Measurements from ENCODE around the gene TRAK1. TPM values are rescaled to one million over a fixed set of nuclear protein-coding genes. Genes with fewer than 3 reads are reported as not detected.

Gene TRAK1
- polyA plus RNA-seq, 12 donors: 59.8 to 133 (median 89.3) TPM; not detected in 1

DNA sequence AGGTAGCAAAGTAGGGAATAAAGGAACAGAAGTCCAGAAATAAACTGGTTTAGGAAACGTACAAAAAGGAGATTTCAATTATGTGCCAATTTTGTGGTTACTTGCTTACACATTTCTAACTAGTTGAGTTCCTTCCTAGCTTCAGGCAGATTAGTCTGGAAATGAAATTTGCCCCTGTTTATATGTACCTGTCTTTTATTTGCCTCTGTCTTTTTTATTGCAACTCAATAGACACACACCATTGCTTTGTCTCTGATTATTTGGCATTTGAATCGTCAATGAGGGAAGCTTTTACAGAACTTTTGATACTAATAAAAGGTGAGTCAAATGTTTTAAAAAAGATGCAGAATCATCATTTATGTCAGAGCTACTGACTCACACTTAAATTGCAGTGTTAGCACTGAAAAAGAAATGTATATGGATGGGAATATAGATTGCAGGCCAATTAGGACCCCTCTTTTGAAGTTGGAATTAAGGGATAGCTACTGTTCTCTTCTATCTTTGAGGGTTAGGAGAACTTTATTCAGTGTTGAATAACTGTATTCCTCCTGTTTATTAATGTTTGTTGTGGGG is 60.5 kb downstream of the TRAK1 start:
- DNase-seq: no peak

- no peak for DNase-seq
These were observed 61.0 kb downstream of the TRAK1 start for GRCh38 chr3:42152193-42152592.

DNA sequence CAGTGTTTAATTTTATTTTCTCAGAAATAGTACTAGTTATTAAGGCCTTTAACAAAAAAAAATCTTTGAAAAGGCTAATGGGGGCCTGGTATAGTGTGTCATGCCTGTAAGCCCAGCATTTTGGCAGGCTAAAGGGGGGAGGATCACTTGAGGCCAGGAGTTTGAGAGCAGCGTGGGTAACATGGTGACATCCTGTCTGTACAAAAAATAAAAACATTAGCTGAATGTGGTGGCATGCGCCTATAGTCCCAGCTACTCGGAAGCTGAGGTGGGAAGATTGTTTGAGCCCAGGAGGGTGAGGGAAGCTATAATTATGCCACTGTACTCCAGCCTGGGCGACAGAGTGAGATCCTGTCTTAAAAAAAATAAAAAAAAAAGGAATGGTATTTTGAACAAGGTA is 61.9 kb downstream of the TRAK1 start:
- DNase-seq: no peak

GRCh38 chr3:42157540-42158538 is 66.7 kb downstream of the TRAK1 start:
- DNase-seq: peak; percentile 34

DNA sequence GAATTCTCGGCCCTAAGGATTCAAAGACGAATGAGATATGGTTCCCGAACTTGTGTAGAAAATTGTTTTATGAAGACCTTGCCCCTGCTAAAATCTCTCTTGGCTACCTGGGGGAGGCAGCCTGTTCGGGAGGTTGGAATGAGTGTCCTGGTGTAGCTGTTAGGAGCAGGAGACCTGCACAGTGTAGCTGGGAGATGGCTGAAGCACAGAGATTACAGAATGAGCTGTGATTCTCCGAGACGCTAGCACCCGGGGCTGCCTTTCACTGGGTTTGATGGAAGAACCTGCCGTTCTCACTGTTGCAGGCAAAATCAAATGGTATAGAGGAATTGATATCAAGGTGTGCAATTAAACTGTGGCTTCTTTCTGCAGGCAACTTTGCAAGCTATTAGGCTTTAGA is 68.0 kb downstream of the TRAK1 start:
- no peak for DNase-seq

- no peak for DNase-seq
These were observed 68.7 kb downstream of the TRAK1 start for GRCh38 chr3:42159706-42160472.

DNA sequence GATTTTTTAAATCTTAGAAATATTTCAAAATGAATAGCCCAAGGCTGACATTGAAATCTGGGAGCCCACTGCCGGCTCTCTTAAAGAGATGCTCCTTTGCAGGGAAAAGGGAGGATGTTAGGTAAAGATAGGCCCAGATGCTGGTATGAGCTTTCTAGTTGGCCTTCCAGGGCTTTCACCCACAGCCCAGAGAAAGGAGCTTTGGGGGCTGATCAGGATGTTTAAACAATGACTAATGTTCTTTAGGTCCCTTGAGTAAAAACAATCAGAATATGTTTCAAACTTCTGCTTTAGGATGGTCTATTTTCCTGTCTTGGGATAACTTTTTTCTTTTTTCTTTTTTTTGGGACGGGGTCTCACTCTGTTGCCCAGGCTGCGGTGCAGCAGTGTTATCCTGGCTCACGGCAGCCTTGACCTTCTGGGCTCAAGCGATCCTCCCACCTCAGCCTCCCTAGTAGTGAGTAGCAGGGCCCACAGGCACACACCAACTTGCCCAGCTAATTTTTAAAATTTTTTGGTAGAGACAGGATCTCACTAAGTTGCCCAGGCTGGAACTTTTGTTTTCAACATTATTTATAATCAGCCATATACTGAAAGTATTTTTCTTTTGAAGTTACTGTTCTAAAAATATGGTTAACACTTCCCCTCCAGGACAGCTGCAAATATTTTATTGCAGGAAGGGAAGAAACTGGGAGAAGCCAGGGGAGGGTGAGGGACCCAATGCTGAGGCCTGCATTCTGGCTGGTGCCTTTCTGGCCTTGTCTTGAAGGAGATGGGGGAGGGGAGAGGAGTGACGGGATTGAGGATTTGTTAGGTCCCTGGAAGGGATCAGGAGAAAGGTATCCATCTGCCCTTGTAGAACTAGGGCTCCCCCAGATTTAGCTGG is 70.1 kb downstream of the TRAK1 start:
- no peak for DNase-seq

DNA sequence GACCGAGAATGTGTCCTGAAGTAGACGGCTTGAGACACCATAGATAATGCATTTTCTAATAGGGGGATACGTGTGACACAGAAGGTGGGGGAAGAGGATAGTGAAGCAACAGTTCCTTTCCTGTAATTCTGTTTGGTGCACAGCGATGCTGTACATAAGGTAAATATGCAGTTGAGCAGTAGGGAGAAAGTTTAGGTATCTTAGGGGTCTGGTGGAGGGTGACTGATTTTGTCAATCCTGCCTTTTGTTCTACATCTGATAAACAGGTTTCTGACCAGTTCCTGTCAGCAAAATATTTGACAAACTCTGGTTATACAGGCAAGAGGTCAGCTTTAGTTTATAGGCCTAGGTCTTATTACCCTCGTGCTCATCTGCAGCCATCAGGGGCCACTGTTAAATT is 71.3 kb downstream of the TRAK1 start:
- DNase-seq: no peak

GRCh38 chr3:42163622-42164244 is 72.6 kb downstream of the TRAK1 start:
- DNase-seq: no peak

- DNase-seq: no peak
These were observed 73.5 kb downstream of the TRAK1 start for GRCh38 chr3:42164656-42165055.

- no peak for DNase-seq
These were observed 74.1 kb downstream of the TRAK1 start for GRCh38 chr3:42165211-42165610.

DNA sequence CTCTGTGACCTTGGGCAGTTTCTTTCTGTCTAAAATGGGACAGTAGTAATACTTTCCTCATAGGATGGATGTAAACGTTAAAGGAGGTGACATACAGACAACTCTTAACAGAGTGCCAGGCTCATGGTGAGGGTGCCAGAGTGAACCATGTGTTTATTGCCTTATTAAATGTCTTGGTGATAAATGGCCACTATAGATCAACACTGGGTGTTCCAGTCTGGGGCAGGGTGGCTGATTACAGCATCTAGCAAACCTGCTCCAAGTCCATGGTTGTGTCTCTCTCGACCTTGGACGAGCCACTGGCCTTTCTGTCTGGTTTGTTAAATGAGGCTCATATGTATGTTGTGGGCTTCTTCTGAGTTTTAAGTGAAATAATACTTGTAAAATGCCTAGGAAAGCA is 75.1 kb downstream of the TRAK1 start:
- DNase-seq: no peak

- no peak for DNase-seq
These were observed 75.6 kb downstream of the TRAK1 start for GRCh38 chr3:42166662-42167300.

- no peak for DNase-seq
These were observed 78.5 kb downstream of the TRAK1 start for GRCh38 chr3:42169579-42170120.

- no peak for DNase-seq
These were observed 81.0 kb downstream of the TRAK1 start for GRCh38 chr3:42172047-42172654.

GRCh38 chr3:42173307-42173706 is 82.2 kb downstream of the TRAK1 start:
- DNase-seq: no peak

DNA sequence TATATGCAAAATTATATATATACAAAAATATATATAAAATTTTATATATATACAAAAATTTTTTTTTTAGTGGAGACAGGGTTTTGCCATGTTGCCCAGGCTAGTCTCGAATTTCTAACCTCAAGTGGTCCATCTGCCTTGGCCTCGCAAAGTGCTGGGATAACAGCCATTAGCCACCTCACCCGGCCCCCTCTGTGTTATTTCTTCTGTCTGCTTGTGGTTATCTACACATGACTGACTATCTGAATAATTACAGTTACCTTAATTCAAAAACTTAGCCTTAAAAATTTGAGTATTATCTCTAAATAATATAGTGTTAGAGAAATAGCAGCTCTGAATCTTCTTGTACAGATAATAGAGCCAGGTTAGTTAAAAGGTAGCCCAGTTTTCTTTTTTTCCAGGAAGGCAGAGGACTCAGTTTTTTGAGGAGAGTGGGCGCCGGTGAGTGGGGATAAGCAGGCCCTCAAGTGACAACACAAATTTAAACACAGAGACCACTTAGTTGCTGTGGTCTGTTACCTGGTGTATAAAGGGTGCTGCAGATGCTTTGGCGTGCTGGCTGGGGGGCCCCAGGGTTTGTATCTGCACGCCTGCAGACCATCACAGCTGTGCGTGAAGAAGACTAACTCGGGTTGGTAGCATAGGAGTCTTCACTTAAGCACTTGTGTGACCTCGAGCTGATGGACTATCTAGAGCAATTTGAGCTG is 83.7 kb downstream of the TRAK1 start:
- DNase-seq: no peak

DNA sequence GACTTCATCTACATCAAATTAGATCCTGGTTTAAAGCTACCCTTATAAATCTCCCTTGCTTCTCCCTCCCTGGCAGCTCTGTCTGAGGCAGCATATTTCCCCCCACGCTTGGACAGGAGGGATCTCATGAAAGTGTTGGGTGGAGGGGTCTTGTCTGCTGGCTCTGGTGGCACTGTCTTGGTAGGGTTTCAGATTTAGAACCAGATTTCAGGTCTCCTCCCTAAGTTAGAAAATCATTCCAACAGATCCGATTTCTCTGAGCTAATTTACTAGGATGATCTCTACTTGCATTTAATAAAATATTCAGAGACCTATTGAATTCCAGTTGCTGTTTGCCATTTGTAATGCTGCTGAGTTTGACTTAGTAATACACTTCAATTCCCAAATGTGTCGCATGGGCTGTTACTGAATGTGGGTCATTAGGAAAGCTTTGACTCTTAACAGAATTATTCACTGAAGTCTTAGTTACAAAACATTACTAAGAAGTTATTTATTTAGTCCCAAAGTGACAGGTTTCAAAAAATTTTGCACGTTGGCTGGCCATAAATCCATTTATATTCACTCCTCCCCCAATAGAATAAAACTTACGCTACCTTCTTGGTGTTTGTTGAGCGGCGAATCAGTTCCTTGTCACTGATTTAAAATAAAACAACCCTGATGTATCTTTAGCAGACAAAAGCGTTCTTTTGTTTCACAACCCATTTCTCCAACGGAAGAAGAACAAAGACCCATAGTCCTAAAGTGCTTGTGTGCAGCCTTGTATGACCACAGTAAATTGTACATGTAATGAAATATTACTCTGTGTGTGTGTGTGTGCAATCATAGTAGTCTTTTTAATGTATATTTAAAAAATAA is 84.5 kb downstream of the TRAK1 start:
- DNase-seq: no peak
